NCI-H2196 treated with DMSO at 0.1 percent for 48 hours (cell line): ENCODE results near the gene SERTAD1.
"Not testable (repeated sequence)": the region's sequence is repeated elsewhere in the genome, so short reads cannot be mapped to it uniquely, and the experiment has no call there.

Source experiments
- DNase-seq: peaks from one replicate; lab custom pipeline; 2025; ENCODE audit not compliant: unreplicated experiment; lab: John Stamatoyannopoulos, UW

Gene SERTAD1

GRCh38 chr19:40452016-40452415 lies 26.2 kb upstream of the SERTAD1 start:
- DNase-seq: no peak

- no peak for DNase-seq
Observed at GRCh38 chr19:40450664-40451063, 24.9 kb upstream of the SERTAD1 start.

- DNase-seq: no peak
Observed at GRCh38 chr19:40449506-40449905, 23.7 kb upstream of the SERTAD1 start.

- no peak for DNase-seq
Observed at GRCh38 chr19:40446263-40446784, 20.5 kb upstream of the SERTAD1 start.

GRCh38 chr19:40445780-40446262 lies 20.0 kb upstream of the SERTAD1 start:
- DNase-seq: no peak

GRCh38 chr19:40444825-40445312 lies 19.1 kb upstream of the SERTAD1 start:
- DNase-seq: no peak

- peak; percentile 90 for DNase-seq
Observed at GRCh38 chr19:40444000-40444824, 18.4 kb upstream of the SERTAD1 start, which contains the start of gene SERTAD3. Gene SERTAD3, minus strand, starts transcription at chr19:40444335. Its CDS starts 2,255 bp downstream, at chr19:40442080.

- DNase-seq: peak; percentile 99
Observed at GRCh38 chr19:40443131-40443999, 17.6 kb upstream of the SERTAD1 start.

GRCh38 chr19:40442328-40443130 lies 16.7 kb upstream of the SERTAD1 start:
- DNase-seq: no peak

GRCh38 chr19:40441719-40442253 lies 16.0 kb upstream of the SERTAD1 start:
- DNase-seq: no peak

GRCh38 chr19:40438284-40438683 lies 12.5 kb upstream of the SERTAD1 start:
- no peak for DNase-seq

- peak; percentile 74 for DNase-seq
Observed at GRCh38 chr19:40433391-40434216, 7.8 kb upstream of the SERTAD1 start.

GRCh38 chr19:40432760-40433159 lies 7.0 kb upstream of the SERTAD1 start:
- DNase-seq: not testable (repeated sequence)

GRCh38 chr19:40431698-40432097 lies 5.9 kb upstream of the SERTAD1 start:
- no peak for DNase-seq

GRCh38 chr19:40430242-40430641 lies 4.5 kb upstream of the SERTAD1 start:
- not testable (repeated sequence) for DNase-seq

- DNase-seq: not testable (repeated sequence)
Observed at GRCh38 chr19:40428197-40428596, 2.4 kb upstream of the SERTAD1 start.

- DNase-seq: no peak
Observed at GRCh38 chr19:40424637-40425449, 949 bp downstream of the SERTAD1 start.

GRCh38 chr19:40423938-40424337 lies 1.9 kb downstream of the SERTAD1 start:
- no peak for DNase-seq
